Measurements from ENCODE around the gene KLHL25.

KLHL25 gene

DNA sequence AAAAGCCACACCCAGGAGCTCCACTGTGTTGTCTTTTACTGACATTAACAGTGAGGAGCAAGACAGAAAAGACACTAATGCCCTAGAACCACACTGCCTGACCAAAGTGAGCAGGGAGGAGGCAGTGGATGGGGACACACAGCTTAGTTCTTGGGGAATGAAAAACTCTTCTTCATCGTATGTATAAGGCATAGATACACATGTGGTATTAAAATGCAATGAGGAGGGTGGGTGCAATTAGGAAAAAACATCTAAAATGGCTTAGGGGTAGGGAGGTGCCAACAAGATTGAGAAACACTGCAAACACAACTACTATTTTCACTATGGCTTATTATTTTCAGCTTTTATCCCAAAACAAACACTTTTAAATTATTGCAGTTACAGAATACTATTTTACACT is 15.5 kb downstream of the KLHL25 start:
- DNase-seq: no peak
- intact Hi-C loops (cut with DNase I): no loop called here

DNA sequence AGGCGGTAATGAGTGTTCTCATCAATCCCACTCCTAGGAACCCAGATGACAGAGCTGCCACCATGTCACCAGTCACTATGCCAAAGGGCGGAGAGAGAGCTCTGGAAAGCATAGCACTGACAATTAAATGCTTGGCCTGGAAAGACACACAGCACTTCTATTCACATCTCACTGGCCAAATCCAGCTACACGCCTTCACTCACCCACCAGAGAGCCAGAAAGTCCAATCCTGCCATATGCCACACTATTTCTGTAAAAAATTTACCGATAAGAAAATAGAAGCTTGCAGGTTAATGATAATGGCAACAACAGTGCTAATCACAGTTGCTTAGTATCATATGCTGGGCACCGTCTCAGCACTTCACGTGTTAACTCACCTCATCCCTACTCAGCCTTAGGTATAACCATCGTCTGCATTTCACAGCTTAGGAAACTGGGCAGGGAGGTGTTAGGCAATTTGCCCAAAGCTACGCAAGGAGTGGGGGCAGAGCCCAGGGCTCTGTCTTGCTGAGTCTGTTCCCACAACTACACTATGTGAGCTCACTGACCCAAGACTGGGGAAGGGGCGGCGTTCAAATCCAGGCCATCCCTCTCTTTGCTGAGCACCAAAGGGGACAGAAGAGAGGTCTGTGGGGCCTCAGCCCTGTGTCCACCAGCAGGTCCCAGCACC is 16.5 kb downstream of the KLHL25 start:
- intact Hi-C loops (cut with DNase I): no loop called here
- no peak for DNase-seq

DNA sequence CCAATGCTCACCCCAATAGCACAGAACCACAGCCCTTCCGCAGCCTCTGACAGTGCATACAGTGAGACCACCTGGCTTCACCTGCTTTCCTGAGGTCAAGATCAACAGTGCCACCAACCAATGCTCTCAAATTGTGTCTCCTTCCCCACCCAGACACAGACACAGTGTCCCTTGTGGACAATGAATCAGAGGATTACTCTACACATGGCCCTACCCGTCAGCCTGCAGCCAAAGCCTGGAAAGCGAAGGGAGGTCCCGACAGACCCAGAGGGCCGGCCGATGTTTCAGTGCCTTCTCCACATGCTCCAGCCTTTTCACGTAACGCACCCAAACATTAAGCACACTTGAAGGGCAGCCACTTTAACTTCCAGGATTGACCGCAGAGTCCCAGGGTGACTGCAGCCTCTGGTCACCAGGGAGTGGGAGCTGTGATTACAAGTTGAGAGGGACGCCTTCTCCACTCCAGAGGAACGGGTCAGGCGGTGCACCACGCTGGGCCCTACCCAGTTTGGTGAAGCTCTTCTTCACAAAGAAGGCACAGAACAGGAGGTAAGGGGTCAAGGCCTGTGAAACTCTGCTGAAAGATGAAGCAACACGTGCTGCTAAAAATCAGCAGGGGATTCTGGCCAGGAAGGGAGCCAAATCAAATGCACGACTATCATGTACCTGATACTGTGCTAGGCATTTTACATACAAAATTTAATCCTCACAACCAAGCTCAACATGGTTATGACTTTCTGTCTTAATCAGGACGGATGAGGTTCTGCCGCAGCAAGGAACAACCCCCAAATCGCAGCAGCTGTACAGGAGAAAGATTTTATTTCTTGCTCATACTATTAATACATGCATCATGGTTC is 17.2 kb downstream of the KLHL25 start:
- no peak for DNase-seq

DNA sequence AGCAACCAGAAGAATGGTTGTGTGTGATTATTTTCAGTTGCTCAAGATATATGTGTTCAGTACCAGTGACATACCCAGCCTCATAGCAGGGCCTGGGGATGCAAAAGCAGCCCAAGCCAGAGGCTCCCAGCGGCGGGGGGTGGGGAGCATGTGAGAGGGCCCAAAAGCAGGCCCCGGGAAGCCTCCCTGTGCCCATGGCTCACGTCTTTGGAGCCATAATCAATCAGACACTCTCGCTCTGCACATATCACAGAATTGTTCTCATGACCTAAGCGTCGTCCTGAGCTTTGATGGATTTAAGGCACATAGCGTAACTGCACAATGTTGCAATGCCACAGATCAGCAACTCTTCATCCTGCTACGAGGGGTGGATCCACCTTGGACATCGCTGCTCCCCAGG is 20.8 kb downstream of the KLHL25 start:
- DNase-seq: no peak
- intact Hi-C loops (cut with DNase I): no loop called here

More for the DNA sequence above, 17.2 kb downstream of the KLHL25 start:
- intact Hi-C loops (cut with DNase I): no loop called here

DNA sequence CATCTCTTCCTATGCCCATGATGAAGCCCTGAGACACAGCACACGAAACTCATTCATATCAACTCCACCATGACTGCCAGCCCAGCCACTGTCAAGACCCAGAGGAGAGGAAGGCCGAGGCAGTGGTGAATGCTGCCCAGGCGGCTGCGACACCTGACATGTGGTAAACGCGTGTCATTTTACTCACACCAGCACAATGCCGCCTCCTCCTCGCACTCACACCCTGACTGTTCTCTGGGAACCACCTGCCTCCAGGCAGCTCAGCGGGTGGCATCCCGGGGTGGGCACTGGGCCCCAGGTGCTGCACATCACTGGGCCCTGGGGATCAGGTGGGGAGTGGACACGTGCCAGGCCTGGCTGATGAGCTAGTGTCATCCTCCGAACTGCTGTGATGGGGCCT is 21.5 kb downstream of the KLHL25 start:
- no peak for DNase-seq

DNA sequence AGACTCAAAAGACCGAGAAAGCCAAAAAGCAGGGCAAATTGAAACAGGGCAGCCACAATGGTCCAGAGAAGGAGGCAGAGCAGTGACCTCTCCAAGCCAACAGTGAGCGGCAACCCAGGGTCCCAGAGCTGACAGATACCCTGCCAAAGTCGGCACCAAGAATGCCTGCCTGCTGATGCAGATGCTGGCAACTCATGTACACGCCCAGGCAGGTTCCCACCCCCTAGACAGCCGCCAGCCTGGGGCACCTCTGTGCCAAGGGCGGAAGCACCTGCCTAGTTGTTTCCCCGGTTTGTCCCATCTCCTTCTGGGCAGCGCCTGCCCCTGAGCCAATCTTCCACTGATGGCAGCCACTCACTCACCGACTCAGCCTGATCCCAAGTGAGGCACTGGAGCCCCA is 22.1 kb downstream of the KLHL25 start:
- no peak for DNase-seq
- intact Hi-C loops (cut with DNase I): no loop called here

More for the DNA sequence above, 21.5 kb downstream of the KLHL25 start:
- intact Hi-C loops (cut with DNase I): no loop called here

DNA sequence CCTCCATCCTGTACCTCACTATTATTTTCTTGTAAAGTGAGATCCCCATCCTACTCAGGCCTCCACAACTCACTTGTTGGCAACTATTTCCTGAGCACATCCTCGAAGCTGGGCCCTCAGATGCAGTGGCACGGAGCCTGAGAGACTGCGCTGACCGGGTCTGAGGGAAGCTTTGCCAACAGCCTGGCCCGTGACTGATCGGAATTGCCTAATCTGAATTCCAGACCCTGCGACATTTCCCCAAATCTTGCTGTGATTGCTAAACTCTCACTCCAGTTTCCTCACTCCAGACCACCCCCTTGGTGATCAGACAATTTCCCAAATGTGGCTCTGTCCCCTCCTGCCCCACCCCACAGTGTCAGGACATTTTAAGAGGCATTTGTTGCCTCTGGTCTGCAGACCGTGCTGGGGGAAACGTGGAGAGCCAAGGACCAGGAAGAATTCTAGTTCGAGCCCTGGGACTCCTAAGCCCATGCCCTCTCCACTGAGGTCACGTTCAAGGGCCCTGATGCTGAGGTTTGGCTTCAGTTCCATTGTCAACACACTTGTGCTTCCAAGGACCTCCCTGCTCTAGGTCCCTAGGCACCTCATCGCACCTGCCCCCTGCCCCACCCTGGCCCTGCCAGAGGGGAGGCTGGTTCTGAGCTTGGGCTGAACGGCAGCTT is 22.8 kb downstream of the KLHL25 start:
- no peak for DNase-seq
- intact Hi-C loops (cut with DNase I): no loop called here

DNA sequence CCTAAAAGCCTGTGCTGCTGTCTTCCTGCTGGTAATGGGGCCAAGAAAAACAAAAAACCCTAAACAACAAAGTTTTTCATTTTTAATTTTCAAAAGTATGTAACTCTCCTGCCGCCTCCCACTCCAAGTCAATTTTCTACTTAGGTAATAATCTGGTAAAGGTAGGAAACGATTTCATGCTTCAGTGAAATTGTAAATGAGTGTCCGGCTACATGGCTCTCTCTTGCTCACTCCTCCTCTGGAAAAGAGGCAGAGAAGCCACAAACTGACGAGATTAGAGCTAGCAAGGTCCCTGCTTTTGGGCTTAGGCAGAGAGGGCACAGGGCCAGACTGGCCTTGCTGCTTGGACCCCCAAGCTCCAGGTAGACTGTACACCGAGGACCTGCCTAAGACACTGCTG is 23.5 kb downstream of the KLHL25 start:
- no peak for DNase-seq
- intact Hi-C loops (cut with DNase I): no loop called here

DNA sequence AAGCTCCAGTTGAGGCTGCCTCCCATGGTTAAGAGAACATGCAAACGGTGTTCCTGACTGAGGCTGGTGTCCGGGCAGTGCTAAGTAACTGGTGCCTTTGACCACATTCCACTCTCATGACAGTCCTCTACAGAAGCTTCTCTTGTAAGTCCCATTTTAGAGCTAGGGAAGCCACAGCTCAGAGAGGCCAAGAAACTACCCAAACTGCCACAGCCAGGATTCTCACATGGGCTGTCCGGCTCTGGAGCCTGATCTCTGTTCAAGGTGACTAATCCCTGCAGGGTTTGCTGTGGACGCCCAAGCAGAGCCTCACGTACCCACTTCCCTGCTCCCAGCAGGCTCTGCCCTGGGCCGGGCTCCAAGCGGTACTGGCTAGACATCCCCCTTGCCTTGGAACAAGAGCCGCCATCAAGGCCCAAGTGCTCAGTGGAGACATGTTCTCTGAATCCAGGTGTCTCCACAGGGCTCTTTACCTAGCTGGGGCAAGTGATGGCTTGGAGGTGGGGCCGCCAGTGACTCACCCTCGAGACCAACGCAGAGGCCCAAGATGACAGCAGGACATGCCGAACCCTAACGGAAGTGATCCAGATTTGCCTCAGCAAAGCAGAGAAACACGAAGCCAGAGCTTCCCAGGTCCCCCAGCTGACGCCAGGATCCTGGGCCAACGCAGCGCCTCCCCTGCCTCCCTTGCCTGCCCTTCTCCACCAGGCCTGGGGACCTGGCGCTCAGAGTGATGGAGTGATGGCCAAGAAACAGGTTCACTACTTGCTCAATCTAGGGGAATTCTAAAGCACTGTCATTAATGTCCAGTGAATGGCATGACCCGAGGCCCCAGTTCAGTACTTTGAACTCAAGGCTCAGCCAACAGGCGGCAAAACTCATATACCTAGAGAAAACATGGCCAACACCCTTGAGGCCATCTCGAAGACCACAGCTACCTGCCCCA is 24.4 kb downstream of the KLHL25 start:
- no peak for DNase-seq
- intact Hi-C loops (cut with DNase I): no loop called here

DNA sequence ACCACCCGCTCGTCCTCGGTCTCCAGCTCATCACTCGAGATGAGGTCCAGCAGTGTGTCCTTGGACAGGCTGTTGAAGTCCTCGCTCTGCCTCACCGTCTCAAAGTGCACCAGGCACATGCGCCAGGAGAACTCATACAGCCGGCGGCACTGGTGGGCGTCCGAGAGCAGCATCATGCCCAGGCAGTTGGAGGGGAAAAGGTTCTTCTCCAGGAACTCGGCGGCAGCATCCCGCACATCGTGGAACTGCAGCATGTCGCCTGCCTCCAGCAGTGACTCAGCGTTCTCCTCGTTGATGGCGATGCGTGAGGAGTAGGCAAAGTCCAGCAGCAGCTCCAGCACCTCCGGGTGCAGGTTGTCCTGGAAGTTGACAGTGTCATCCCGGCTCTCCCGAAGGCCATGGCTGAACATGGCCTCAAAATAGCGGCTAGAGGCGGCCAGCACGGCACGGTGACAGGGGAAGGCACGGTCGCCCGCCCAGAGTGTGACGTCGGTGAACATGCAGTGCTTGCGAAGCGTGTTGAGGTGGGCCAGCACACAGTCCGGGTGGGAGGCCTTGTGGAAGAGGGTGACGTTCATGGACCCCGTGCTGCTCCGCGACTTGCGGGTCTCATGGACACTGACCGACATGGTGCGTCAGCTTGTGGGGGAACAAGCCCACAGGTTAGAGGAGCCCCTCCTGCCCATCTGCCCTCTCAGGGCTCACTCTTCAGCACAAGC is 25.4 kb downstream of the KLHL25 start:
- intact Hi-C loops (cut with DNase I): no loop called here

DNA sequence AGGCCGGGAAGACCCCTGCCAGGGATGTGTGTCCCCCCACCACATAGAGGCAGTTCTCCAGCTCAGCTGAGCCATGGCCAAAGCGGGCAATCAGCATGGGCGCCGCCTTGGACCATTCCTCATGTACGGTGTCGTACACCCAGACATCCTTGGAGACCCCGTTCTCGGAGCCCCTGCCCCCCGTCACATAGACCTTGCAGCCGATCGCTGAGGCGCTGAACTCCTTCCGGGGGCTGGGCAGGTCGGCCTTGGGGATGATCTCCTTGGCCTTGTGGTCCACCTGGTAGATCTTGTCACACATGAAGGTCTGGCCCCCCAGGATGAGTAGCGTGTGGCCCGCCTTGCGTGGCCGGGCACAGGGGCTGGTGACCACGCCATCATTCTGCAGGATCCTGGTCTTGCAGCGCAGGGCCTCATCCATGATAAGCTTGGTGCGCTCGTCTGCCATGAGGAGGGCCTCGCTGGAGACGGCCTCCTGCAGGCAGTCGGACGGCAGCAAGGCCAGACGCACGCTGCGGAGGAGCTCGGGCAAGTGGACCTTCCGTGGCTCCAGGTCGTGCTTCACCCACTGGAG is 26.0 kb downstream of the KLHL25 start:
- intact Hi-C loops (cut with DNase I): no loop called here
- no peak for DNase-seq

More for the DNA sequence above, 25.4 kb downstream of the KLHL25 start:
- no peak for DNase-seq

DNA sequence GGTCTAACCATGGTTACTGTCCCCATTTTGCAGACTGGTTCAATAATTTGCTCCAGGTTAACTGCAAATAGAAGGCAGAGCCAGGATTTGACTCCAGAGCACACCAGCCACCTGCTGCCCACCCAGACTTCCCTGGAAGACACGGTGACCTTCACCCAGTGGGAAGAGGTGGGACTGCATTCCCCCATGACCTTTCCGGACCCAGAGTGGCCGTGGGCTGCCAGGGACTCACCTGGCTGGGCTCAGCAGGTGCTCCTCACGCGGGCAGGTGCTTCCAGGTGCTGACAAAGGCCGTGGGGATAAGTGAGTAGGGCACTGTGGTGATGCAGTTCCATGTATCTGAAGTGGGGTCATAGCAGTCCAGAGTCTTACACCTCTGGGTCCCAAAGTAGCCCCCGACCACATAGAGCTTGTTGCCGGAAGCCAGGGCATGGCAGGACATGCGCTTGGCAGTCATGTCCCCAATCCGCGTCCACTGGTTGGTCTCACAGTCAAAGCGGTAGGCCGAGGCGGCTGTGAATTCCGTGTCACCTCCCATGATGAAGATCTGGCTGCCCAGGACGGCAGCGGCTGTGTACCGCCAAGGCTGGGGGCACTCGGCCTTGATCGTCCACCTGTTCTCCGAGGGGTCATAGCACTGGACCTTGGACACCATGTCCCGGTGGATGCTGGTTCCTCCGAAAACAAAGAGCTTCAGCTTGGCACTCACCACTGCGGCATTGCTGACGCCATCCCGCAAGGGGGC is 26.8 kb downstream of the KLHL25 start:
- intact Hi-C loops (cut with DNase I): no loop called here
- no peak for DNase-seq

DNA sequence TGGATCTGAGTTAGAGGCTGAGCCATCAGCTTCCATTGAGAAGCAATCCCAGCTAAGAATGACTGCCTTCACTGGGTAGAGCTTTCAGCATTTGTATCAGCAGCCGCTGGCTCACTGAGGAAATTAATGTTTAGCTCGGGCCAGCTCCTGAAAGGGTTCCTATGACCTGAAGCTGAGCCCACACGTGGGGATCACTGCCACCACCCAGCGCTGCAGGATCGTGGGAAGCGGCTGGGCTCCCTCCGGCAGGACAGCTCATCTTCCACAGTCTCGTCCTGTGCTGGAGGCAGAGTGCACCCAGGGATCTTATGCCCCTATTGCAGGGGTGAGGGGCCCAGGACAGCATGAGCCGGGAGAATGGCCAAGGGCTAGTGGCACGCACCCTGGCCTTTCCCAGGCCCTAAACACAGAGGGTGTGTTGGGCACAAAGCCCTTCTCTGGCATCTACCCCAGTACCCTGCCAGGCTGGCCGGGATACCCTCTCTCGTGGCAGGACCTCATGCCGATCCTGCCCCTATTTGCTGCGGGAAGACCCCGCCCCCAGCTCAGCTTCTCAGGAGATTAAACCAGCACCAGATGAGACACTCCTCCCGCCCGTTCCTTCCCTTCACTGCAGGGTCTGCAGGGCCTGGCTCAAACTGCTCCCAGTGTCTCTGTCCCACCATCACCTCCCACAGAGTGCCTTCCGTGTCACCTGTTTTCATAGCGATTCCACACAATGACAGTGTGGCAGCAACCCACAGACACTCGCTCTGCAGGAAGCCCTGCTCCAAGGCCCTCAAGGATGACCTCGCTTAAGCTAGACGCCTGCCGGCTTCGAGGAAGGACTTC is 28.5 kb downstream of the KLHL25 start:
- no peak for DNase-seq
- intact Hi-C loops (cut with DNase I): no loop called here

DNA sequence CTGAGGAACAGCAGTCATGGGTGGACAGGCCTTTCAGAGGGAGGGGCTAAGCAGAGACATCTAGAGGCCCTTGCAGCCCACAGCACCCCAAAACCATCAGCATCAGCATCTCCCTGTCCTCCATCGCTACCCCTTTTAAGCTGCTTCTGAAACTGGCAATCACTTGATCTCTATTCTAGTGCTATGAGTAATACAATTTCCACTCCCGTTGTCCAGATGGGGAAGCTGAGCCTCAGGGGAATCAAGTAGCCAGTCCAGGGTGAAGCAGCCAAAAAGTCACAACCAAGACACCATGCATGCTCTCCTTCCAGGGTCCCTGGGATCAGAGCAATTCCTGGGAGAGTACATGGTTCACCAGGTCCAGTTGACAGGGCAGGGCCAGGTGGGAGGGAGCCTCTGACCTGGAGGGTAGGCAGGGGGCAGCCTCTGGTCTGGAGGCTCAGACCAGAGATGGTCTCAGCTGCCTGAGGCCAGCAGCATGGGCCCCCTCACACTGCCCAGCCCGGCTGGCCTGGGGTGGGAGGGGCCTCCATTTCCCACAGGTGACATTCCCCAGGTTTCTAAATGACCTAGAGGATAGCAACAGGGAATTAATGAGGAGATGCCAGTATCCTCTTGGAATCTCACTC is 30.0 kb downstream of the KLHL25 start:
- intact Hi-C loops (cut with DNase I): no loop called here
- no peak for DNase-seq

DNA sequence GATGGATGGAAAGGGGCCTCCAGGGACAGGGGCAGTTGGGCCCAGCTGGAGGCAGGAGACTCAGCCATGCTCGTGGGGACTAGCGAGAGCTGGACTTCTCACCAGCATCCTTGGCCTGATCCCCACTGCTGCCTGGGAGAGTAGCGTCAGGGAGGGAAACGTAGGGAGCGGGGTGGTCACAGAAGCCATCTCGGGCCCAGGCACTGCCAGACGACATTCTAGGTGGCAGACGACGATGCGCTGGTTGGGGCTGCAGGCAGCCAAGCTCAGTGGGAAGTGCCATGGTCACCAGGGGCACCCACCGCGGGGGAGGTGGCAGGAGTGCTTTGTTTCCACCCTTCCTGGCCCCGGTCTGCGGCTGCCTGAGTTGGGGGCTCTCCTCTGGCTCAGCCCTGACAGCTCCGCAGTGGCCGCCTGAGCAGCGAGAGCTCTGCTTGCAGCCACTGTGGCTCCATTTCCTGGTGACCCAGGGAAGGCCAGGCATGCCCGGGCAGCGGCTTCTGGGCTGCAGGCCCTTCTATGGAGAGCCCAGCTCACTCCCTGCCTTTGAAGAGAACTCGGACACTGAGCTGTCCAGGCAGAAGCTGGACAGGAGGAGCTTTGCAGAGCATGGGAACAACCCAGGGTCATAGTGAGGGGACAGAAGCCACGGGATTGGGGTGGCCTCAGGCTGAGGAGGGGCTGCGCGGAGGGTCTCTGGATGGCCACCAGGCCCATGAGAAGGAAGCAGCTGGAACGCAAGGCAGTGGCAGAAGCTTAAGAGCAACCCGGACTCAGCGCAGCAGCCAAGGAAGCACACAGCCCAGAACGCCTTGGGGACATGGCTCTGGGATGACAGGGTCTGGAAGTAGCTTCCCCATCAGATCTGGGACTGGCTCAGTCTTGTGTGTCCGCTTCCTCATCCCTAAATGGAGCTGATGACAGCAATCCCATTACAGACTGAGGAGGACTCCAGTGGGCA is 30.8 kb downstream of the KLHL25 start:
- intact Hi-C loops (cut with DNase I): no loop called here

DNA sequence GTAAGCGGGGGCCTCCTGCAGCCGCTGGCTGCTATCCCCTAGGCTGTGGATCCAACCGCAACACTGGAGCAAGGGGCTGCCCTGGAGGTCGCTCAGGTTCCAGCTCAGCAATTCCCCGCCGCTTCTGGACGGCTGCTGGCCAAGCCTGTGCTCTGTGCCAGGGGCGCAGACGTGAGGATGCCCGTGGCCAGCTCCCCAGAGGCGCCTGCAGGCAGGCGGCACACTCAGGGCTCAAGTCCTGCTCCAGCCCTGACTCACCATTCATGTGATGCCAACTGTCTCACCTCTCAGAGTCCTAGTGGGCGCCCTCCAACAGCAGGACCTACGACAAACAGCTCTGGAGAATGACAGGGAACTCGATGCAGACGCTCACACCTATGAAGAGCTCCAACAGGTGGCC is 31.6 kb downstream of the KLHL25 start:
- peak in 3 of 10 donors; percentile 41 to 91 (median 81) for DNase-seq
- intact Hi-C loops (cut with DNase I): no loop called here

More for the DNA sequence above, 30.8 kb downstream of the KLHL25 start:
- peak in 3 of 10 donors; percentile 24 to 77 (median 55) for DNase-seq

All from posterior cingulate gyrus (tissue), 11 donors.